GM19035 (cell line): ENCODE results near the gene VAT1L.

ENCODE experiments used
- ATAC-seq: cut with Tn5 transposase; IDR thresholded peaks from one replicate; pipeline ENCODE4 v1.9.1; 2021; ENCODE audit not compliant: unreplicated experiment

The VAT1L gene, protein sequence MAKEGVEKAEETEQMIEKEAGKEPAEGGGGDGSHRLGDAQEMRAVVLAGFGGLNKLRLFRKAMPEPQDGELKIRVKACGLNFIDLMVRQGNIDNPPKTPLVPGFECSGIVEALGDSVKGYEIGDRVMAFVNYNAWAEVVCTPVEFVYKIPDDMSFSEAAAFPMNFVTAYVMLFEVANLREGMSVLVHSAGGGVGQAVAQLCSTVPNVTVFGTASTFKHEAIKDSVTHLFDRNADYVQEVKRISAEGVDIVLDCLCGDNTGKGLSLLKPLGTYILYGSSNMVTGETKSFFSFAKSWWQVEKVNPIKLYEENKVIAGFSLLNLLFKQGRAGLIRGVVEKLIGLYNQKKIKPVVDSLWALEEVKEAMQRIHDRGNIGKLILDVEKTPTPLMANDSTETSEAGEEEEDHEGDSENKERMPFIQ

DNA sequence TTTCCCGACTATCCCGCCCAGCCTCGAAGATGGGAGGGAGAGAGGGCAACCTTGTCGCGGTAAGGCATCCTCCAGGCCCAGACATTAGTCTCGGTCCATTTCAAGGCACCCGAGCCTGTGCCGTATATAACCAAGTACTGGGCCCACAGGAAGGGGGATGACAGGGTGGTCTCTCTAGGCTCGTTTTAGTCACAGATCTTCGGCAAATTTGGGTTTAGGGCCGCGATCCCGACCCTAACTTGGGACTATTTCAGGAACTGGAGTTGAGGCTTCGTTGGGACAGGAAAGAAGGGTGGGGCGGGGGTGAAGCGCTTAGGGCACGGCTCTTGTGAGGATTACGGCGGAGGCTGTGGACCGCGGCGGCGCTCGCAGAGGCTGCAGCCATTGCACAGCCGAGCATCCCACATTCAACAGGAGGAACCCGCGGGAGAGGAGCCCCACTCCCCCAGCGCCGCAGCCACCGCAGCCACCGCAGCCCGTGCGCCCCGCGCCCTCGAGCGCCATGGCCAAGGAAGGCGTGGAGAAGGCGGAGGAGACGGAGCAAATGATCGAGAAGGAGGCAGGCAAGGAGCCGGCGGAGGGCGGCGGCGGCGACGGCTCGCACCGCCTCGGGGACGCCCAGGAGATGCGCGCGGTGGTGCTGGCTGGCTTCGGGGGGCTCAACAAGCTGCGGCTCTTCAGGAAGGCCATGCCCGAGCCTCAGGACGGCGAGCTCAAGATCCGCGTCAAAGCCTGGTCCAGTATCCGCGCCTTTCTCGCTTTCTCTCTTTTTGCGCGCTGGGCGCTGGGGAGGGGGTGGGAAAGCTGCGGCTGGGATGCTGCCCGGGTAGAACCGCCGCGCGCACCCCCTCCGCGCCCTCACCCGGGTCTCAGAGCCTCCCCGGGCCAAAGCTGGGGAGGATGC lies at the start of gene VAT1L:
TSS of gene VAT1L (plus strand) at position 384 of the 904 bp plus-strand sequence. CDS start at position 503, 119 bp downstream.
- ATAC-seq, result no peak

DNA sequence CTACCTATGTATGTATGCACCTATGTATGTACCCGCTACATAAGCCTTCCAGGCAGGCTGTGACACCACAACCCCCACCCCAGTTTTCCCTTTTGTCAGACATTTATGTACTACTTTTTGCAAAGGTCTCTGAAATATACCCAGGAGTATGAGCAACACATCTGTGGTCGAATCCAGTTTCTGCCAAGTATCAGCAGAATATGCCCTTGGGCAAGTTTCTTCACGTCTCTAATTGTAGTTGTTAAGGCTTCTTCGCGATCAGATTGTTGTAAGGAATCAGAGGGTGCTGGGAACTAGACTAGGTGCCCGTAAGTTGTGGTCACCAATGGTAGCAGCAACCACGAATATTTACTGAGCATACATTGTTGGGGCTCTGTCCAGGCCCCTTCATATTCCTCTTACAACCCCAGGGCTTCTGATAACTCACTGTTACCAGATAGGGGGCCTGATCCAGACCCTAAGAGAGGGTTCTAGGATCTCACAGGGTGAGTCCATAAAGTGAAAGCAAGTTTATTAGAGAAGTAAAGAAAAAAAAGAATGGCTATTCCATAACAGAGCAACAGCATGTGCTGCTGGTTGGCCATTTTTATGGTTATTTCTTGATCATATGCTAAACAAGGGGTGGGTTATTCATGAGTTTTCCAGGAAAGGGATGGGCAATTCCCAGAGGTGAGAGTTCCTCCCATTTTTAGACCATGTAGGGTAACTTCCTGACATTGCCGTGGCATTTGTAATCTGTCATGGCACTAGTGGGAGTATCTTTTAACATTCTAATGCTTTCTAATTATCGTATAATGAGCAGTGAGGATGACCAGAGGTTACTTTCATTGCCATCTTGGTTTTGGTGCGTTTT lies 49.4 kb upstream of the VAT1L start:
- ATAC-seq, result no peak

GRCh38 chr16:77739559-77739892 lies 48.8 kb upstream of the VAT1L start:
- no peak for ATAC-seq

- ATAC-seq, result no peak
These were observed 44.2 kb upstream of the VAT1L start for GRCh38 chr16:77744141-77744540.

DNA sequence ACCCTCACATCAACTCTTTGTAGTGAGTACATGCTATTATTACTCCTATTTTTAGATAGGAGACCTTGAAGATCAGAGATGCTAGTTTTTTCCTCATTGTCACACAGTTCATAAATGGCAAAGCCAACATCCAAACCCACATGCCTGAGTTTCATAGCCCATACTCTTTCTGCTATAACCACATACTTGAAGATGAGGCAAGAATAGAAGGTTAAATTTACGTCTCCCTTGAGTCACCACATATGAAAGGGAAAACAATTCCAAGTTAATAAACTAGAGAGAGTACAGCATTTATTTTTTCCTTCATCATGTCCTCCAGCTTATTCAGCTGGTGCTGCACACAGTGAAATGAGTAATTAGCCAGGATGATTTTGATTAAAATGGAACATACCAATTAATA lies 42.4 kb upstream of the VAT1L start:
- no peak for ATAC-seq

- no peak for ATAC-seq
These were observed 39.9 kb upstream of the VAT1L start for GRCh38 chr16:77748421-77749005.

DNA sequence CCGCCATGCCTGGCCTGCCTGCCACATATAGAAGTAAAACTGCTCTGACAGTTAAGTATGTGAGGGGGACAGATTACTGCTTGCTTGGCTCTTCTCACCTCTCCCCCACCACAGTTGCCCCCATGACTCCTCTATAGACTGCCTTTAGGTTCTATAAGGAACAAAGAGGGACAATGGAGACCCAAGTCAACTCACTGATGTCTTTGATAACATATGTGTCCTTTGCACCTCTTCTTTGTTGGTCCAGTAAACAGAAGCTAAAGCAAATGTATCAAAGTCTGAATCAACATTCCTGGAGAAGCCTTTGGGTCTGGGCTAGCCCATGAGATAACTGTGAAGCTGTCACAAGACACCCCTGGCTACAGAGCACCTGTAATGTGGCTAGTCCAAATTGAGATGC lies 38.9 kb upstream of the VAT1L start:
- ATAC-seq, result no peak

GRCh38 chr16:77758046-77758445 lies 30.3 kb upstream of the VAT1L start:
- no peak for ATAC-seq

- no peak for ATAC-seq
These were observed 29.9 kb upstream of the VAT1L start for GRCh38 chr16:77758508-77758907.

DNA sequence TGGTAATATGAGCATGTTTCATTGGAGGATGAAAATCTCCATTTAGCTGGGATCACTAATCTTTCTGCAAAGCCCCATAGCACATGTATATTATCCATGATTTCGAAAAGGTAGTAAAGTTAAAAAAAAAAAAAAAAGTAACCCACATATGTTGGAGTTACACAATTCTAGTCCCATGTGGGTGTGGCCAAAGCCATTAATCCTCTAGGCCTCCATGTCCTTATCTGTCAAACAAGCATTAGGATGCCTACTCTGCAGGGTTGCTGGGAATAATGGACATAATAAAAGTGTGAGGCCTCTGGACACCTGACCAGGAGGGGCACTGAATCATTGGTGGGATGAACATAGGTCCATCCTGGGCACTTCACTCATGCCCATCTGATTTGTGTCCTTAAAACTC lies 29.2 kb upstream of the VAT1L start:
- no peak for ATAC-seq

DNA sequence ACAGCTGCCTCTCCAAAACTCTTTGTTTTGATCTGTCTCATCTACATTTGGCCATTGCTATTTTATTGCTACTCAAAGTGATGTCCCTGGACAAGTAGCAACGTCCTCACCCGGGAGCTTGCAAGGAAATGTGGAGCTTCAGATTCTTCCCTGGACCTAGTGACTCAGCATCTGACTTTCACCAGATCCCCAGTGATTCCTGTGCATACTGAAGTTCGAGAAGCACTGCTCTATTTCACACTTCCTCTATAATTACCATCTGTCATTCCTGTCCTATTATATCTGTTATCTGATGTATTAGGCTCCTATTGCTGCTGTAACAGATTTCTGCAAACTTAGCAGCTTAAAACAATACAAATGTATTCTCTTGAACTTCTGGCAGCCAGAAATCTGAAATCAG lies 28.5 kb upstream of the VAT1L start:
- no peak for ATAC-seq

- no peak for ATAC-seq
These were observed 27.6 kb upstream of the VAT1L start for GRCh38 chr16:77760800-77761199.

DNA sequence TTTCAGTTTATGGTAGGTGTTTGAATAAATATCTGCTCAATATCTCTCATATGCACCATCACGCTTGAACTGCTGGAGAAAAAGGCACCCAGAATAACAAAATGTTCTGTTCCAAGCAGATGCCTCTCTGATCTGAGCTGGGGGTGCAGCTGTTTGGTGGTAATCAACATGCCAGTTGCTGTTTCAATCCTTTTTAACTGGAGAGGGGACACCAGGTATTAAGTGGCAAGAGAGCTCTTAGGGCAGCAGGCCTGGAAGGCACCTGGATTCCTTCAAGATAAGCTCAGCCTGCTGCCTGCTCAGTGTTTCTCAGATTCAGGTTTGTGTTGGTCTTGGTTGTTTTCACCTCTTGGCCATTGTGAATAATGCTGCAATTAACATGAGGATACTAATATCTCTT lies 27.2 kb upstream of the VAT1L start:
- no peak for ATAC-seq

GRCh38 chr16:77762262-77762661 lies 26.1 kb upstream of the VAT1L start:
- no peak for ATAC-seq

GRCh38 chr16:77763994-77764393 lies 24.4 kb upstream of the VAT1L start:
- no peak for ATAC-seq

GRCh38 chr16:77767211-77767610 lies 21.2 kb upstream of the VAT1L start:
- ATAC-seq, result no peak

DNA sequence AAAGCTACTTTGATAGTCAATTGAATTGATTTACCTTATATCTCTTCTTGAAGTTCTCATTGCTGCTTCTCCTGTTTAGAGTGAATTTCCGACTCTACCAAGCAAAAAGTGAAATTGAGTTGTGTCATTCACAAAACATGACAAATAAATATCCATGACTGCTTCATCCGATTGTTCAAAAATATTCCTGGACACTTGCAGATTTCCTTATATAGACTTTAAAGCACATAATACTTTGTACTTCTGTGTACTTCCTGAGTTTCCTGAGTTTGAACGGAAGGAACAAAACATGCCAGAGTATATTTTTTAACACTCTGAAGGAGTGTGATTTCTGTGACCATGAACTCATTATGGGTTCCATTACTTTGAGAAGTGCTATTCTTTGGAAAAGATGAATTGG lies 20.5 kb upstream of the VAT1L start:
- ATAC-seq, result no peak

DNA sequence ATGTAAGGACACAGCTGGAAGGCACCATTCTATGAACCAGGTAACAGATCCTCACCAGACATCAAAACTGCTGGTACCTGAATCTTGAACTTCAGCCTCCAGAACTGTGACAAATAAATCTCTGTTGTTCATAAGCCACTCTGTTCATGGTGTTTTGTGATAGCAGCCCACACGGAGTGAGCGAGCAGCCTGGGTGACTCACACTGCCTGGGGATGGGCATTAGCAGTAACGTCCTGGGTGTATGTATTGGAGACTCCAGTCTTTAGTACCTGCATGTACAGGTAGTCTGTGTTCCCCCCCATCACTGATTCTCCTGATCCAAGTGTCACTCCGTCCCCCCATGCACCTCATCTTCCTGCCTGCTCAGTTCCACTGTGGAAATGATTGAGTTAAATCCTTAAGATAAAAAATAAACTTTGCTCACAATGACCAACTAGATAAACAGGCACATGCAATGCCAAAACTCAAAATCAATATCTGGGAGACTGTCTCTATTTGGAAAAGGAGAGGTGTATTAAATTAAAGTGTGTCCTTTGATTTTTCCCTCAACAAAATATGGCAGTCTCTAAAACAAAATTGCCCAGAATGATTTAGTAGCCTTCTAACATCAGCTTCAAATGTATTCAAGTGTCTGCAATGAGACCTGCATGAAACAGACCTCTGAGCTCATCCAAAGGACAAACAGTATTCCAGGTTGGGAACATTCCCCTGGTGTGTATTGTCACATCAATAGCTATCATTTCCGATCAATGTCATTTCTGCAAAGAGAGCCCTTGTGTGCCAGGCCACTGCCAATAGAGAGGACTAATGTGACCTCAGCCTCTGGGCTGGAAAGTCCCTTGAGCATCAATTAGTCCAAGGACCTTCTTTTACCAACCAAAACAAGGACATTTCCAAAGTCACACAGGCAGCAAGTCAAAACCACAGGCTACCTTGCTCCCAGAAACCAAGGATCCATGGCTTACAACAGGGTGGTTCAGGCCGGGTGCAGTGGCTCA lies 12.2 kb upstream of the VAT1L start:
- ATAC-seq, result no peak

- ATAC-seq, result no peak
These were observed 10.6 kb upstream of the VAT1L start for GRCh38 chr16:77777745-77778144.

- no peak for ATAC-seq
These were observed 8.0 kb upstream of the VAT1L start for GRCh38 chr16:77780378-77780837.
